GM12873 (cell line): ENCODE results near the gene TNRC6C.

Experiments used
- CTCF ChIP-seq: IDR thresholded peaks from 2 replicates; pipeline ENCODE4 v1.5.1; 2012; ENCODE audit warnings: low read depth, mild to moderate bottlenecking, moderate library complexity, low read length, control low read depth; ENCODE audit not compliant: insufficient read depth; ENCODE audit errors: missing control alignments

The TNRC6C gene

DNA sequence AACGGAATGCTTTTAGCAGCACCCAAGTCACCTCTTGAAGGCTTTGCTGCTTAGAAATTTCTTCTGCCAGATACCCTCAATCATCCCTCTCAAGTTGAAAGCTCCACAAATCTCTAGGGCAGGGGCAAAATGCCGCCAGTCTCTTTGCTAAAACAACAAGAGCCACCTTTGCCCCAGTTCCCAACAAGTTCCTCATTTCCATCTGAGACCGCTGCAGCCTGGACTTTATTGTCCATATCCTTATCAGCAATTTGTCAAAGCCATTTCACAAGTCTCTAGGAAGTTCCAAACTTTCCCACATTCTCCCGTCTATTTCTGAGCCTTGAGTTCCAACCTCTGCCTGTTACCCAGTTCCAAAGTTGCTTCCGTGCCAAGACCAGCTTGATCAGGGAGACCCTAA lies 142.6 kb downstream of the TNRC6C start:
- no peak for TF ChIP-seq CTCF

DNA sequence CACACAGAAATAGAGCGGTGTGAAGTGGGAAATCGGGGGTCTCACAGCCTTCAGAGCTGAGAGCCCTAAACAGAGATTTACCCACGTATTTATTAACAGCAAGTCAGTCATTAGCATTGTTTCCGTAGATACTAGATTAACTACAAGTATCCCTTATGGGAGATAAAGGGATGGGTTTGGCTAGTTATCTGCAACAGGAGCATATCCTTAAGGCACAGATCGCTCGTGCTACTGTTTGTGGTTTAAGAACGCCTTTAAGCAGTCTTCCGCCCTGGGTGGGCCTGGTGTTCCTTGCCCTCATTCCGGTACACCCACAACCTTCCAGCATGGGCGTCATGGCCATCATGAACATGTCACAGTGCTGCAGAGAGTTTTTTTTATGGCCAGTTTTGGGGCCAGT lies 143.0 kb downstream of the TNRC6C start:
- no peak for TF ChIP-seq CTCF

- no peak for TF ChIP-seq CTCF
Observed at GRCh38 chr17:78103311-78103710, 144.8 kb downstream of the TNRC6C start.

GRCh38 chr17:78104540-78104941 lies 146.0 kb downstream of the TNRC6C start:
- no peak for TF ChIP-seq CTCF

DNA sequence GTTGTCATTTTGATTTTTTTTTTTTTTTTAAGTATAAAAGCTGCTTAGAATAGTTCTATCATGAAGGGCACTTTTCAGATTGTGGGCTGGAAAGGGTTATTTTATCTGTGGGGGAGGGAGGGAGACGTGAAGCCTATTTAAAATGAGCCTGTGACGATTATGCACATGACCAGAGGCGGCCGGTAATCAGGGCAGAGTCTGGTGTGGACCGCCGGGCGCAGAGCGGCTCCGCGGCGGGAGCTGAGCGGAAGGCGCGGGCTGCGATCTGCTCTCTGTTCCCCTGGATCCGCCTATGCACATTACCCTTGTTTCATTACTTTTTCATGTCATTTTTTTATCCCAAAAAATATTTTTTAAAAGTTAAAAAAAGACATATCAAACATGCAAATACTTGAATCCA lies 146.6 kb downstream of the TNRC6C start:
- TF ChIP-seq CTCF = no peak

DNA sequence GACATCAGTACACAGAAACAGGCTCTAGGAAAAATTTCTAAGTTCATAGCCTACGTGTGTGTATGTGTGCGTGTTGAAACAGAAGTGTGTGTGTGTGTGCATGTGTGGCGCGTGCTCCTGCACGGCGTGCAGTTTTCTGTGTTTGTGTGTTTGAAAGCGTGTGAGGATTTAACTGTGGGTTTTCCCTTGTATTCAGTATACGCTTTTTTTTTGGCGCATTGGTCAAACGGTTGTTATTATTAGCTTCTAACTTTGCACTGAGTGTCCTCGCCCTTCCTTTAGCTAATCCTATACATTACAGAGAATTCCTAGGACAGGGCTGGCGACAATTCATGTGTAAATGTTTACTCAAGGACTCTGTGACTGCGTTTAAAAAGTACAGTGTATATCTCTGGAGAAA lies 147.0 kb downstream of the TNRC6C start:
- no peak for TF ChIP-seq CTCF

GRCh38 chr17:78106211-78106610 lies 147.7 kb downstream of the TNRC6C start:
- TF ChIP-seq CTCF = no peak
